ENCODE data around the gene RELL1. TPM values are rescaled to one million over a fixed set of nuclear protein-coding genes. Genes with fewer than 3 reads are reported as not detected.

The RELL1 gene
- total and polyA plus RNA-seq, 2 donors (not counting 1 experiment from before 2014, with no cell fraction given) = 0.64 to 3.2 TPM

DNA sequence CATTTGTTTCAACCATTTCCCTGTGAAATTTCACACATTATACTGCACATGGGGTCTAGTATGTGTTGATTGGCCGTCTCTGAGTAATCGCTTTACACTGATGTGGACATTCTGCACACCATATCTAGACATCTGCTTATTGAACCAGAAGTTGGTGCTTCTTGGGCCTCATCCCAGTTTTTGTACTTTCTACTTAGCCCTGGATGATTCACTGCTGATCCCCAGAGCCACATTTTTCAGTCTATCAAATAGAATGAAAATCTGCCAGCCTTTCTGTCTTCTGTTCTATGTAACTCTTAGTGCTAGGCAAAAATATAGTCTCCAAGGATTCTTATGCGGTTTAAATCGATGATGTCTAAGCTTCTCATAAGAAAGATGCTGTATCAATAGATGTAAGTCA is 40.5 kb upstream of the RELL1 start:
- ChIA-PET CTCF (no interaction called here), POLR2A (interaction anchor here (0.6 kb wide), 1 partner anchor 10 kb away, joined by 7 read pairs; no protein-coding TSS in a partner anchor)
- TF ChIP-seq EZH2 (IDR thresholded peaks at IDR 0.05; ENCODE audit: borderline replicate concordance, insufficient read depth, low read depth, low read length, poor library complexity, severe bottlenecking) = no peak
- TF ChIP-seq, protein P1, sequence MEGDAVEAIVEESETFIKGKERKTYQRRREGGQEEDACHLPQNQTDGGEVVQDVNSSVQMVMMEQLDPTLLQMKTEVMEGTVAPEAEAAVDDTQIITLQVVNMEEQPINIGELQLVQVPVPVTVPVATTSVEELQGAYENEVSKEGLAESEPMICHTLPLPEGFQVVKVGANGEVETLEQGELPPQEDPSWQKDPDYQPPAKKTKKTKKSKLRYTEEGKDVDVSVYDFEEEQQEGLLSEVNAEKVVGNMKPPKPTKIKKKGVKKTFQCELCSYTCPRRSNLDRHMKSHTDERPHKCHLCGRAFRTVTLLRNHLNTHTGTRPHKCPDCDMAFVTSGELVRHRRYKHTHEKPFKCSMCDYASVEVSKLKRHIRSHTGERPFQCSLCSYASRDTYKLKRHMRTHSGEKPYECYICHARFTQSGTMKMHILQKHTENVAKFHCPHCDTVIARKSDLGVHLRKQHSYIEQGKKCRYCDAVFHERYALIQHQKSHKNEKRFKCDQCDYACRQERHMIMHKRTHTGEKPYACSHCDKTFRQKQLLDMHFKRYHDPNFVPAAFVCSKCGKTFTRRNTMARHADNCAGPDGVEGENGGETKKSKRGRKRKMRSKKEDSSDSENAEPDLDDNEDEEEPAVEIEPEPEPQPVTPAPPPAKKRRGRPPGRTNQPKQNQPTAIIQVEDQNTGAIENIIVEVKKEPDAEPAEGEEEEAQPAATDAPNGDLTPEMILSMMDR (IDR thresholded peaks at IDR 0.05) = no peak
- H3K9me3 ChIP-seq (ENCODE audit: control extremely low read depth in 1 of 3, control insufficient read depth in 2 of 3, insufficient read depth in 1 of 3, low read length in 2 of 3) = no peaks in the 10 kb centered on the region
- no CpG with 5 or more reads among the region's 4 CpGs for WGBS (ENCODE audit: insufficient coverage)
- ATAC-seq (ENCODE audit: low read depth) (no peak), DNase-seq (no peak)
- H2AFZ ChIP-seq (ENCODE audit: insufficient read depth, low read depth, low read length, poor library complexity, severe bottlenecking) = no peak overlapping the region
- H3K9ac ChIP-seq (ENCODE audit: low read length) = no peak overlapping the region
- H3K4me1 ChIP-seq (ENCODE audit: control insufficient read depth in 2 of 2, insufficient read depth in 2 of 2, low read length in 2 of 2) = no peaks in the 10 kb centered on the region
- H3K36me3 ChIP-seq (replicated peaks in 1 of 2; ENCODE audit: control extremely low read depth in 1 of 2, control insufficient read depth in 1 of 2, extremely low read depth in 1 of 2, insufficient read depth in 2 of 2, low read length in 1 of 2) = no peaks in the 10 kb centered on the region
- no peaks in the 10 kb centered on the region for H3K79me2 ChIP-seq (ENCODE audit: control insufficient read depth, insufficient read depth, low read length)
- Mint-ChIP-seq H3K9me3 (ENCODE audit: insufficient read depth) (no peaks in the 10 kb centered on the region), H3K4me1 (no peaks in the 10 kb centered on the region), H3K27me3 (no peaks in the 10 kb centered on the region), H3K4me3 (no peak overlapping the region), H3K27ac (no peak overlapping the region)
- no peak overlapping the region for H3K4me2 ChIP-seq (replicated peaks; ENCODE audit: low read depth, low read length, poor library complexity, severe bottlenecking)
- no peak overlapping the region for H3K27ac ChIP-seq (ENCODE audit: low read length in 2 of 2)
- H4K20me1 ChIP-seq (ENCODE audit: control insufficient read depth, insufficient read depth, low read length, poor library complexity, severe bottlenecking) = no peaks in the 10 kb centered on the region
- H3K27me3 ChIP-seq (replicated peaks in 1 of 4; ENCODE audit: control extremely low read depth in 1 of 4, control insufficient read depth in 3 of 4, insufficient read depth in 4 of 4, low read length in 3 of 4) = no peaks in the 10 kb centered on the region
- no peak overlapping the region for H3K4me3 ChIP-seq (ENCODE audit: control extremely low read depth in 1 of 5, extremely low read depth in 1 of 5, insufficient read depth in 1 of 5, low read depth in 2 of 5, low read length in 4 of 5)
- intact Hi-C loops (cut with micrococcal nuclease) = no loop called here

DNA sequence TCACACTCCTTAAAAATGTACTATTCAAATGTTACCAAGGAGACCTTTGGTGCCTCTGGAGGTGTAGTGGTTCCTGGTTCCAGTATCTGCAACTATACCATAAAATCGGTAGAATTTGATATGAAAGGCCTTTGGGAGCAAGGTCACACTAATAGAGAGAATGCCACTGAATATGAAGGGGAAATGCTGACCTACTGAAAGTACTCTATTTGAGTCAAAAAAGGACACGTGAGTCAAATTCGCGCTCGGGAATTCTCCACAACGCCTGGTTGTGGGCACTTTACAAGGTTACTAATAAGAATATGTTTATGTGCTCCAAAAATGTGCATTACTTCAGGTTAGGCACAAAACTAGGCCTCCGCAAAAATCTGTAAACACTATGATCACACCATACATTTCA is 39.5 kb upstream of the RELL1 start:
- Histone ChIP-seq H3K9ac (ENCODE audit: low read length) (no peak overlapping the region), H3K27ac (ENCODE audit: low read length in 2 of 2) (no peak overlapping the region), H3K4me2 (replicated peaks; ENCODE audit: low read depth, low read length, poor library complexity, severe bottlenecking) (no peak overlapping the region), H3K4me1 (ENCODE audit: control insufficient read depth in 2 of 2, insufficient read depth in 2 of 2, low read length in 2 of 2) (no peaks in the 10 kb centered on the region), H2AFZ (ENCODE audit: insufficient read depth, low read depth, low read length, poor library complexity, severe bottlenecking) (no peak overlapping the region), H3K27me3 (replicated peaks in 1 of 4; ENCODE audit: control extremely low read depth in 1 of 4, control insufficient read depth in 3 of 4, insufficient read depth in 4 of 4, low read length in 3 of 4) (no peaks in the 10 kb centered on the region), H3K36me3 (replicated peaks in 1 of 2; ENCODE audit: control extremely low read depth in 1 of 2, control insufficient read depth in 1 of 2, extremely low read depth in 1 of 2, insufficient read depth in 2 of 2, low read length in 1 of 2) (no peaks in the 10 kb centered on the region), H3K9me3 (ENCODE audit: control extremely low read depth in 1 of 3, control insufficient read depth in 2 of 3, insufficient read depth in 1 of 3, low read length in 2 of 3) (no peaks in the 10 kb centered on the region), H3K79me2 (ENCODE audit: control insufficient read depth, insufficient read depth, low read length) (no peaks in the 10 kb centered on the region), H3K4me3 (ENCODE audit: control extremely low read depth in 1 of 5, extremely low read depth in 1 of 5, insufficient read depth in 1 of 5, low read depth in 2 of 5, low read length in 4 of 5) (no peak overlapping the region), H4K20me1 (ENCODE audit: control insufficient read depth, insufficient read depth, low read length, poor library complexity, severe bottlenecking) (no peaks in the 10 kb centered on the region)
- intact Hi-C loops (cut with micrococcal nuclease) = no loop called here
- CTCF ChIA-PET = no interaction called here
- H3K4me3 Mint-ChIP-seq = no peak overlapping the region
- H3K27ac Mint-ChIP-seq = no peak overlapping the region
- no peaks in the 10 kb centered on the region for H3K9me3 Mint-ChIP-seq (ENCODE audit: insufficient read depth)
- TF ChIP-seq, protein P1 (IDR thresholded peaks at IDR 0.05) = no peak
- TF ChIP-seq EZH2 (IDR thresholded peaks at IDR 0.05; ENCODE audit: borderline replicate concordance, insufficient read depth, low read depth, low read length, poor library complexity, severe bottlenecking) = no peak
- H3K4me1 Mint-ChIP-seq = no peaks in the 10 kb centered on the region
- peaks cover 2% of the 10 kb centered on the region for H3K27me3 Mint-ChIP-seq
- WGBS (ENCODE audit: insufficient coverage) = 60% methylated on average over 4 of the region's 7 CpGs
- ATAC-seq (ENCODE audit: low read depth) = no peak
- POLR2A ChIA-PET = no interaction called here
- DNase-seq = no peak

Data from B cell (primary cell).